Cardiac muscle cell (in vitro differentiated cells and primary cell): Measurements from ENCODE around the gene THBS1. TPM values are rescaled to one million over a fixed set of nuclear protein-coding genes. Genes with fewer than 3 reads are reported as not detected.

ENCODE experiments used
- DNase-seq, 2 donors: peaks; one replicate each; pipeline versions ENCODE4 v3.0.0 to v3.0.0-alpha.2; 2010 to 2017; ENCODE audit warnings: low read depth in 1 of 2, low spot score in 1 of 2
- H3K27ac ChIP-seq: fragments of 200-600 bp; sonication (generic); 2 replicates; pipeline ENCODE4 v1.5.1; 2016
- H3K27me3 ChIP-seq: fragments of 200-600 bp; sonication (generic); 2 replicates; pipeline ENCODE4 v1.6.0; 2016; ENCODE audit warnings: control low read depth
- H3K36me3 ChIP-seq: fragments of 200-600 bp; sonication (generic); 2 replicates; pipeline ENCODE4 v1.5.1; 2016; ENCODE audit warnings: control low read depth
- H3K4me1 ChIP-seq: fragments of 200-600 bp; sonication (generic); 2 replicates; pipeline ENCODE4 v1.8.1; 2017; ENCODE audit warnings: low read depth, mild to moderate bottlenecking, mixed run types
- H3K4me3 ChIP-seq: fragments of 200-600 bp; sonication (generic); 2 replicates; pipeline ENCODE4 v1.5.1; 2016; ENCODE audit warnings: mild to moderate bottlenecking
- H3K9me3 ChIP-seq: fragments of 200-600 bp; sonication (generic); 2 replicates; pipeline ENCODE4 v1.5.1; 2017; ENCODE audit warnings: low read depth, mild to moderate bottlenecking, control low read depth
- CTCF ChIP-seq: IDR thresholded peaks from 2 replicates; pipeline ENCODE4 v1.5.1; 2012; ENCODE audit warnings: low read depth, mild to moderate bottlenecking, low read length
- polyA plus RNA-seq: library from polyadenylated mRNA; unstranded; fragments of >200 nt; fragmentation: Nextera tagmentation; extraction: Ambion mirVana; gene quantifications from 2 replicates; pipeline ENCODE4 v1.2.1, GENCODE V29; 2016
- total RNA-seq: library from RNA; depleted of rRNA; stranded (reverse); fragments of >200 nt; gene quantifications from 2 replicates; pipeline ENCODE4 v1.2.3, GENCODE V29; 2016

THBS1 gene
- total and polyA plus RNA-seq, 2 experiments from 2014 or later: 20.9 to 55.2 TPM

GRCh38 chr15:39555885-39556284 lies 25.0 kb upstream of the THBS1 start:
- Histone ChIP-seq H3K4me1 (no peaks in the 10 kb centered on the region), H3K27ac (no peak overlapping the region)
- peak in 1 of 2 donors; percentile 47 for DNase-seq

DNA sequence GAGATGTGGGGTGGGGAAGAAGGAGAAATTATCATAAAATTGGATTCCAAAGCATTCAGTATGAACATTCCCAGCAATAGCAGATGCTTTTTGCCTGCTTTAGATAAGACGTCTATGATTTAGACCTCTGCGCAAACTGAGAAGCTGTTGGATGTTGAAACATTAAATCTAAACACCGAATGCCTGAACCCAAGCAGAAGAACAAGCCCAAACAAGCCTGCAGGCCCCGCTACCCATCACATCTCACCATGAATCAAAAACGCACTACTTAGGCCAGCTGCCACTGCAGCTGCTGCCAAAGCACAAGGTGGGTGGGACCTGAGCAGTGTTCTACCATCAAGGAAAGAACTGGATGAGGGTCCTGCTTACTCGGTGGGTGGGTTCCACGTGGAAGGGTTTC lies 24.4 kb upstream of the THBS1 start:
- no peaks in the 10 kb centered on the region for H3K27me3 ChIP-seq
- H3K4me1 ChIP-seq: no peaks in the 10 kb centered on the region
- no peak overlapping the region for H3K27ac ChIP-seq
- H3K36me3 ChIP-seq: no peaks in the 10 kb centered on the region
- no peak overlapping the region for H3K4me3 ChIP-seq
- H3K9me3 ChIP-seq: no peaks in the 10 kb centered on the region
- DNase-seq: no peak
- no peak for TF ChIP-seq CTCF

More at GRCh38 chr15:39555885-39556284, 25.0 kb upstream of the THBS1 start:
- no peak overlapping the region for H3K4me3 ChIP-seq
- H3K36me3 ChIP-seq: no peaks in the 10 kb centered on the region
- no peaks in the 10 kb centered on the region for H3K27me3 ChIP-seq
- TF ChIP-seq CTCF: peak; percentile 15
- no peaks in the 10 kb centered on the region for H3K9me3 ChIP-seq

DNA sequence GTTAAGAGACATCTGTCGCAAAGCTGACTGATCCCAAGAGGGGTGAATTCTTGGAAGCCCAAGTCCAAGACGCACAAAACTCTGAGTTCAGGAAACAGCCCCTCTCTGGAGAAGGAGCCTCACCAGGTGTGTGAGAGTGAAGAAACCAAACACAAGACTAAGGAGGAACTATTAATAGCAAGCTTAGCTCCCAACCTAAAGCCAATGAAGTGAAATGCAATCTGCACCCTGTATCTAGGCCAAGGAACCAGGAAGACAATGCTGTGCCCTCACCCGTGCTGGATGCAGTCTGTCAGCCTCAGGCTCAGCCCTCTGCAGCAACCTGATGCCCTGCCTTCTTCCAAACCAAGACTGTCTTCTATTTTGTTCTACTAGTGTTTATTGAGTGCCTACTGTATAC lies 22.5 kb upstream of the THBS1 start:
- Histone ChIP-seq H3K4me3 (no peak overlapping the region), H3K27ac (no peak overlapping the region), H3K36me3 (no peaks in the 10 kb centered on the region), H3K27me3 (no peaks in the 10 kb centered on the region), H3K4me1 (no peaks in the 10 kb centered on the region), H3K9me3 (no peaks in the 10 kb centered on the region)
- no peak for DNase-seq
- TF ChIP-seq CTCF: no peak

DNA sequence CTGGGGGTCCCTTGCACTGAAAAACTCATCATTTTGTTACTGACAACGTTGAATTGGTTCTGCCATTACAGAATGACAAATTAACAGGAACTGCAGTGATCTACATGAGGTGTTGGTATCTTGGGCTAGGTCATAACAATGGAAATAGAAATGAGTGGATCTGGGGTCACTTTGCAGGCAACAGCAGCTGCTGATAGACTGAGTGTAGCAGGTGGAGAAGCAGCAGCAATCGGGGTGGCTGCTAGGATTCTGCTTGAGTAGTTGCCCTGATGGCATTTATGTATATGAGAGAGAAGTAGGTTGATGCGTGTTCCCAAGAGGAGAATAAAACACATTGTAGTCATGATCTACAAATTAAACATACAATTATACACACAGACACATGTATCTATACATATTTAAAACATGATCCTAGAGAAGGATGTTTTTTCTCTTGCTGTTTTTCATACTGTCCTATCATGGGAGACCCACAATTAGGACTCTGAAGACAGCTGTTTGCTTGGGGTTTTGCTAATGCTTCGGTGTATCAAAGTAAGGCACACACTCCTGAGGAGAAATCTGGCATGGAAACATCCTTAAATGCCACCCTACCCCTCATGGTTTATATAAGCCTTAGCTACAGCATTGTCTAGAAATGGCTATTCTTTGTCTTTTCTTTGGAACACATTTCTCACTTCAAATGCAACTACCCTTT lies 15.8 kb upstream of the THBS1 start:
- no peak overlapping the region for H3K27ac ChIP-seq
- no peak overlapping the region for H3K4me3 ChIP-seq
- no peaks in the 10 kb centered on the region for H3K4me1 ChIP-seq
- H3K36me3 ChIP-seq: no peaks in the 10 kb centered on the region
- DNase-seq: no peak
- H3K27me3 ChIP-seq: no peaks in the 10 kb centered on the region
- H3K9me3 ChIP-seq: no peaks in the 10 kb centered on the region
- TF ChIP-seq CTCF: no peak

DNA sequence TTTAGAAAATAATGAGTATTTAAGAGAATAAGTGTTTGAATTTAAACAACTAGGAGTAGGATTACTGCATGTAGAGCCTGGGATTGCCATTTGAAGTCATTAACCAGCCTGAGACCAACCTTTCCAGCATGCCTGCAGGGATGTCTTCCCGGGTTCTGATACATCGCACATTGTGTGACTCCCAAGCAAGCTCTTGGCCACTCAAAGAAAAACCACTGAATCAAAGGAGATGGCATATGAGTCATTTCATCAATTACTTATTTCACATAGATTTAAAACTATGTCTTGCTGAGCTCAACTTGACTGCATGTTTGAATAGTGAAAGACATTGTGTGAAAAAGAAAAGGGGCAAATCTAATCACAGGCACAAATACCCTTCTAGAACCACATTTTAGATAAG lies 15.0 kb upstream of the THBS1 start:
- Histone ChIP-seq H3K27me3 (no peaks in the 10 kb centered on the region), H3K36me3 (no peaks in the 10 kb centered on the region), H3K4me1 (no peaks in the 10 kb centered on the region), H3K9me3 (no peaks in the 10 kb centered on the region), H3K4me3 (no peak overlapping the region), H3K27ac (no peak overlapping the region)
- TF ChIP-seq CTCF: no peak
- no peak for DNase-seq
